SK-N-SH treated with all-trans-retinoic acid at 6 μM for 48 hours (cell line): ENCODE results near the gene FAM78B.

Experiments
- ARNTL ChIP-seq: fragments of 450-650 bp; formaldehyde crosslinking; IDR thresholded peaks from 2 replicates; pipeline ENCODE4 v1.5.0; 2020; ENCODE audit warnings: low read depth, mild to moderate bottlenecking, moderate library complexity, borderline replicate concordance
- ISL1 ChIP-seq: fragments of 250-450 bp; sonication (Bioruptor Pico); IDR thresholded peaks from 2 replicates; pipeline ENCODE4 v2.1.2; 2022; ENCODE audit warnings: mild to moderate bottlenecking, moderate library complexity
- RARB ChIP-seq: fragments of 250-450 bp; sonication (Bioruptor Pico); IDR thresholded peaks from 2 replicates; pipeline ENCODE4 v1.8.0; 2021; ENCODE audit warnings: mild to moderate bottlenecking, moderate library complexity
- TCF4 ChIP-seq: fragments of 250-450 bp; sonication (Bioruptor Pico); IDR thresholded peaks from 2 replicates; pipeline ENCODE4 v1.8.0; 2021; ENCODE audit warnings: mild to moderate bottlenecking, moderate library complexity, borderline replicate concordance
- ZC3H10 ChIP-seq: fragments of 250-450 bp; sonication (Bioruptor Pico); IDR thresholded peaks from 2 replicates; pipeline ENCODE4 v1.5.1; 2021; ENCODE audit warnings: mild to moderate bottlenecking, moderate library complexity
- ZFP3 ChIP-seq: fragments of 250-450 bp; sonication (Bioruptor Pico); IDR thresholded peaks from 2 replicates; pipeline ENCODE4 v1.5.0; 2020; ENCODE audit warnings: mild to moderate bottlenecking, moderate library complexity
- ZNF565 ChIP-seq: fragments of 450-650 bp; formaldehyde crosslinking; conservative IDR thresholded peaks from 2 replicates; pipeline ENCODE4 v1.5.0; 2020; ENCODE audit warnings: low read depth, mild to moderate bottlenecking, moderate library complexity
- ZNF8 ChIP-seq: fragments of 450-650 bp; formaldehyde crosslinking; IDR thresholded peaks from 2 replicates; pipeline ENCODE4 v1.5.0; 2020; ENCODE audit warnings: mild to moderate bottlenecking, moderate library complexity
- TF ChIP-seq, protein P1 (sequence below): fragments of 250-450 bp; sonication (Bioruptor Pico); IDR thresholded peaks from 2 replicates; pipeline ENCODE4 v1.8.0; 2020; ENCODE audit warnings: mild to moderate bottlenecking, moderate library complexity, borderline replicate concordance

GRCh38 chr1:166185526-166185925 lies 18.7 kb upstream of the FAM78B start:
- TF ChIP-seq, protein P1, sequence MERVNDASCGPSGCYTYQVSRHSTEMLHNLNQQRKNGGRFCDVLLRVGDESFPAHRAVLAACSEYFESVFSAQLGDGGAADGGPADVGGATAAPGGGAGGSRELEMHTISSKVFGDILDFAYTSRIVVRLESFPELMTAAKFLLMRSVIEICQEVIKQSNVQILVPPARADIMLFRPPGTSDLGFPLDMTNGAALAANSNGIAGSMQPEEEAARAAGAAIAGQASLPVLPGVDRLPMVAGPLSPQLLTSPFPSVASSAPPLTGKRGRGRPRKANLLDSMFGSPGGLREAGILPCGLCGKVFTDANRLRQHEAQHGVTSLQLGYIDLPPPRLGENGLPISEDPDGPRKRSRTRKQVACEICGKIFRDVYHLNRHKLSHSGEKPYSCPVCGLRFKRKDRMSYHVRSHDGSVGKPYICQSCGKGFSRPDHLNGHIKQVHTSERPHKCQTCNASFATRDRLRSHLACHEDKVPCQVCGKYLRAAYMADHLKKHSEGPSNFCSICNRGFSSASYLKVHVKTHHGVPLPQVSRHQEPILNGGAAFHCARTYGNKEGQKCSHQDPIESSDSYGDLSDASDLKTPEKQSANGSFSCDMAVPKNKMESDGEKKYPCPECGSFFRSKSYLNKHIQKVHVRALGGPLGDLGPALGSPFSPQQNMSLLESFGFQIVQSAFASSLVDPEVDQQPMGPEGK (CRISPR knock-in tag): no peak
- TF ChIP-seq TCF4 (no peak), ARNTL (CRISPR knock-in tag) (no peak), ZFP3 (CRISPR knock-in tag) (no peak), ZC3H10 (CRISPR knock-in tag) (no peak), ZNF565 (CRISPR knock-in tag) (no peak), RARB (no peak), ISL1 (no peak), ZNF8 (CRISPR knock-in tag) (no peak)
